ENCODE measurements around the gene SAC3D1. TPM values are rescaled to one million over a fixed set of nuclear protein-coding genes. Genes with fewer than 3 reads are reported as not detected.

SAC3D1 gene
- polyA plus RNA-seq, 1 donor from 2014 or later, result 7.2 TPM

GRCh38 chr11:65059959-65060824, 19.2 kb downstream of the SAC3D1 start:
- no peak overlapping the region for H3K27ac Mint-ChIP-seq
- H3K36me3 Mint-ChIP-seq, result no peaks in the 10 kb centered on the region
- H3K4me1 Mint-ChIP-seq, result peaks cover 4 to 10% (median 9%) of the 10 kb centered on the region in 3 donors
- peaks cover 2% of the 10 kb centered on the region for H3K27me3 Mint-ChIP-seq
- no peaks in the 10 kb centered on the region for H3K9me3 Mint-ChIP-seq
- H3K4me3 Mint-ChIP-seq, result peak overlapping the region in 1 of 4 donors; percentile 30

DNA sequence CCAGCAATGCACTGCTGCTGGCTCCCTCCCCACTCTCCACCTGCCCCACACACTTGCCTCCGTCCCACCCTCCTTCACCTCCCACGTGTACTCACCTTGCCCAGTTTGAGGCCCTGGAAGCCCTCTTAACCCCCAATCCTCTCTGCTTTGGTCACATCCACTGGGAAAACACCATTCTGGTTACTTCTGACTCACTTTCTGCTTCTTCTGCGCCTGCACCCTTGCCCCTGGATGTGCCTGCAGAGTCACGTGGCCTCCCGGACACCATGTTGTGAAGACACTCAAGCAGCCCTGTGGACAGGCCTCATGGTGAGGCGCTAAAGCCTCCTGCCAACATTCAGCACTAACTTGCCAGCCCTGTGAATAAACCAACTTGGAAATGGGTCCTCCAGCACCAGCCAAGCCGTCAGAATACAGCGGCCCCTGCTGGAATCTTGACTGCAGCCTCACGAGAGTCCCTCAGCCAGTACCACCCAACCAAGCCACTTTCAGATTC, 20.0 kb downstream of the SAC3D1 start:
- no peaks in the 10 kb centered on the region for H3K9me3 Mint-ChIP-seq
- peaks cover 0 to 8% (median 5%) of the 10 kb centered on the region in 3 donors for H3K4me1 Mint-ChIP-seq
- no peak overlapping the region for H3K27ac Mint-ChIP-seq
- H3K4me3 Mint-ChIP-seq, result no peak overlapping the region
- H3K36me3 Mint-ChIP-seq, result no peaks in the 10 kb centered on the region
- peaks cover 2% of the 10 kb centered on the region for H3K27me3 Mint-ChIP-seq

DNA sequence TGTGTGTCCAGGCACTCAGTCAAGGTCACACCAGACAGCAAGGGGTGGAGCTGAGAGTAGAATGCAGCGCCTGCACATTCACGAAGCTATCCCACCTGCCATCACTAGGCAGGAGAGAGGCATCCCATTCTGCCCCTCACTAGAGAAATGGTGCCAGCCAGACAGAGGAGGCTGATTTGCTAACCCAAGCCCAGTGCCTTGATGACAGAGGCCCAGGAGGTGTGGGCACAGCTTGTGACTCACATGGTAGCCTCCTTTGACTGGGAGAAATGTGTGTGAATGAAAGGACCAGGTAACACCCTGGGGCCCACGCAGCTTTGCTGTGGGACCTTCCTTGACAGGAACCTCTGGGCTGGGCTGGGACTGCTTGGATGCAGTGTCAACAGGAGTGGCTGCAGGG, 22.5 kb downstream of the SAC3D1 start:
- H3K36me3 Mint-ChIP-seq, result no peaks in the 10 kb centered on the region
- H3K9me3 Mint-ChIP-seq, result no peaks in the 10 kb centered on the region
- no peak overlapping the region for H3K27ac Mint-ChIP-seq
- peaks cover 0 to 8% (median 3%) of the 10 kb centered on the region in 3 donors for H3K4me1 Mint-ChIP-seq
- H3K27me3 Mint-ChIP-seq, result peaks cover 2% of the 10 kb centered on the region
- H3K4me3 Mint-ChIP-seq, result no peak overlapping the region

- Mint-ChIP-seq H3K27me3 (peaks cover 2% of the 10 kb centered on the region), H3K27ac (no peak overlapping the region), H3K36me3 (no peaks in the 10 kb centered on the region), H3K4me3 (no peak overlapping the region), H3K4me1 (peaks cover 0 to 9% (median 3%) of the 10 kb centered on the region in 3 donors), H3K9me3 (no peaks in the 10 kb centered on the region)
Measured at GRCh38 chr11:65064847-65065240, 23.8 kb downstream of the SAC3D1 start.

GRCh38 chr11:65065851-65066250, 24.8 kb downstream of the SAC3D1 start:
- no peak overlapping the region for H3K4me3 Mint-ChIP-seq
- H3K4me1 Mint-ChIP-seq, result peaks cover 0 to 9% (median 3%) of the 10 kb centered on the region in 3 donors
- peaks cover 2% of the 10 kb centered on the region for H3K27me3 Mint-ChIP-seq
- H3K27ac Mint-ChIP-seq, result no peak overlapping the region
- no peaks in the 10 kb centered on the region for H3K36me3 Mint-ChIP-seq
- H3K9me3 Mint-ChIP-seq, result no peaks in the 10 kb centered on the region

DNA sequence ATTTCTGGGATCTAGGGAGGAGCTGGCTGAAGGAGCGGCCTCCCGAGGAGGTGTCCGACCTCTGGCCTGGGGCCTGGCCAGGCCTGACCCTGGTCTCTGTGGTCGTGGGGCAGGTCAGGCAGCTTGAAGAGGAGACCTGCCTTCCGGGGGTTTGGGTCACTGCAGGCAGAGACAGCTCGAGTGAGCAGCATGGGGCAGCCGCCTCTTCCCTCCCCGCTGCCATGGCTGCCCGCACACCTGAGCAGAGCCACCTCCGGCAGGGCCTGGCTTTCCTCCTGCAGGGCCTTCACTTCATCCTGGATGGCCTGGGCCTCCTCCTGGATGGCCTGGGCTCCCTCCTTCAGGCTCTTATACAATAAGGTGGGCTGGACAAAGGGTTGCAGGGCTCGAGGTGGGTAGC, 25.3 kb downstream of the SAC3D1 start:
- Mint-ChIP-seq H3K36me3 (no peaks in the 10 kb centered on the region), H3K9me3 (no peaks in the 10 kb centered on the region), H3K4me3 (no peak overlapping the region), H3K27ac (no peak overlapping the region), H3K4me1 (peaks cover 0 to 5% (median 3%) of the 10 kb centered on the region in 3 donors), H3K27me3 (peaks cover 2% of the 10 kb centered on the region)

DNA sequence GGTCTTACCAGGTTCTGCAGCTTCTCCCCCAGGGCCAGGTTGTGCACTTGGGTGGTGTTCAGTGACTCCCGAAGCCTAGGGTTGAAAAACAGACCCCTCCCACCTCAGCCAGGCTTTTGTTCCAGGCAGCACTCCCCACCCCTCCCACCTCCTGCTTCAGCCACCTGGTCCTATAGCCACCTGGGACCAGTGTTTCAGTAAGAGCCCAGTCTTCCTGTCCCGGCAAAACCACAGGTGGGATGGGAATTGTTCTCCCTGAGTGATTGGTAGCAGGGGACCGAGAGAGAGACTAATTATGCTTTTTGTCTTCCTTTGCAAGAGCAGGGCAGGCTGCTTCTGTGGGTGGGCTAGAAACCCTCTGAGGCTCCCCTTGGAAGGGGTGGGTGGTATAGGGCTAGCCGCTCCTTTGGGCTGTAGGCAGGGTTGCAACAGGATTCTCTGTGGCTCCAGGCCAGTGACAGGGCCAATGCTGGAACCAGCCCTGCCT, 25.8 kb downstream of the SAC3D1 start:
- H3K36me3 Mint-ChIP-seq, result no peaks in the 10 kb centered on the region
- H3K4me1 Mint-ChIP-seq, result peaks cover 1 to 8% (median 3%) of the 10 kb centered on the region in 3 donors
- no peak overlapping the region for H3K27ac Mint-ChIP-seq
- no peak overlapping the region for H3K4me3 Mint-ChIP-seq
- peaks cover 2% of the 10 kb centered on the region for H3K27me3 Mint-ChIP-seq
- no peaks in the 10 kb centered on the region for H3K9me3 Mint-ChIP-seq

- Mint-ChIP-seq H3K27ac (no peak overlapping the region), H3K9me3 (no peaks in the 10 kb centered on the region), H3K4me3 (no peak overlapping the region), H3K27me3 (no peaks in the 10 kb centered on the region), H3K36me3 (no peaks in the 10 kb centered on the region), H3K4me1 (peaks cover 4 to 9% (median 5%) of the 10 kb centered on the region in 3 donors)
Measured at GRCh38 chr11:65067446-65067845, 26.4 kb downstream of the SAC3D1 start.

DNA sequence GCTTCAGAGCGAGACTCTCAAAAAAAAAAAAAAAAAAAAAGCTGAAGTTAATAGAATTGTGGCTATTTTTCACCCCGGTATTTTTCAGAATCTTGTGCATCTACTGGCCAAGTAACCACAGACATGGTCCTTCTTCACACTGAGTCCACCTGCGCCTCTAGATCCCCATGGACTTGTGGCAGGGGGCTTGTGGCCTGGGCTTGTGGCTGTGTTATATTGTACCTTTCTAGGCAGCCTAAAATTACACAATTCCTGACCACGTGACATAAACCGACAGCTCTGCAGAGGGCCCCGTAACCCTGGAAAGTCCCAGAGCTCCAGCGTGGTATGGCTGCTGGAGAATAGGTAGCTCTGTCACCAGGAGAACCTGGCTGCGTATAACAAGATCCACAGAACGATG, 28.2 kb downstream of the SAC3D1 start:
- Mint-ChIP-seq H3K27me3 (no peaks in the 10 kb centered on the region), H3K36me3 (no peaks in the 10 kb centered on the region), H3K4me3 (no peak overlapping the region), H3K9me3 (no peaks in the 10 kb centered on the region), H3K27ac (no peak overlapping the region), H3K4me1 (peaks cover 5 to 9% (median 6%) of the 10 kb centered on the region in 3 donors)

- H3K27ac Mint-ChIP-seq, result peak overlapping the region in 2 of 3 donors; percentile 31 to 55
- no peaks in the 10 kb centered on the region for H3K9me3 Mint-ChIP-seq
- peaks cover 5 to 9% (median 6%) of the 10 kb centered on the region in 3 donors for H3K4me1 Mint-ChIP-seq
- H3K4me3 Mint-ChIP-seq, result peak overlapping the region in 1 of 4 donors; percentile 12
- H3K27me3 Mint-ChIP-seq, result no peaks in the 10 kb centered on the region
- H3K36me3 Mint-ChIP-seq, result no peaks in the 10 kb centered on the region
Measured at GRCh38 chr11:65071907-65072630, 31.1 kb downstream of the SAC3D1 start.

GRCh38 chr11:65072631-65072966, 31.6 kb downstream of the SAC3D1 start:
- Mint-ChIP-seq H3K27me3 (no peaks in the 10 kb centered on the region), H3K4me1 (peaks cover 5 to 9% (median 6%) of the 10 kb centered on the region in 3 donors), H3K36me3 (no peaks in the 10 kb centered on the region), H3K4me3 (no peak overlapping the region), H3K27ac (no peak overlapping the region), H3K9me3 (no peaks in the 10 kb centered on the region)

GRCh38 chr11:65077451-65077850, 36.4 kb downstream of the SAC3D1 start:
- Mint-ChIP-seq H3K4me1 (peaks cover 9 to 12% (median 10%) of the 10 kb centered on the region in 3 donors), H3K27me3 (no peaks in the 10 kb centered on the region), H3K27ac (no peak overlapping the region), H3K4me3 (no peak overlapping the region), H3K9me3 (no peaks in the 10 kb centered on the region), H3K36me3 (no peaks in the 10 kb centered on the region)

DNA sequence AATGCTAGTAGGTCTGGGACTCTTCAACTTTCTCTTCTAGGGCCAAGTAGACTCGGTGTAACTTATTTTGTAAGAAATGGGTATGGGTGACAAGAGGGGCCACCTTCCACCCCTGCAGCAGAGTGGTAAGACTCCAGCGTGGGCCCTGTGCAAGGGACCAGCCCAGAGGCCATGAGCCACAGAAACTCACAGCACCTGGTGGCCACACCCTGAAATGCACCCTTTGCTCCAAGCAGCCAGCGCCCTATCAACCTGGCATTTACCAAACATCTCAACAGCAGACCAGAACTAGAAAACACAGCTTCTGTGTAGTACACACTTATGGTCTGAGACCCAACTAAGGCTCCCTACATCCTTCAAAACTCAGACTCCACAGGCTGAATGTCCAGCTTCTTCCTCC, 37.1 kb downstream of the SAC3D1 start:
- no peaks in the 10 kb centered on the region for H3K27me3 Mint-ChIP-seq
- peak overlapping the region in 2 of 4 donors; percentile 30 to 90 for H3K4me3 Mint-ChIP-seq
- peak overlapping the region in 2 of 3 donors; percentile 85 to 96 for H3K27ac Mint-ChIP-seq
- peaks cover 9 to 14% (median 13%) of the 10 kb centered on the region in 3 donors for H3K4me1 Mint-ChIP-seq
- H3K36me3 Mint-ChIP-seq, result no peaks in the 10 kb centered on the region
- H3K9me3 Mint-ChIP-seq, result no peaks in the 10 kb centered on the region

DNA sequence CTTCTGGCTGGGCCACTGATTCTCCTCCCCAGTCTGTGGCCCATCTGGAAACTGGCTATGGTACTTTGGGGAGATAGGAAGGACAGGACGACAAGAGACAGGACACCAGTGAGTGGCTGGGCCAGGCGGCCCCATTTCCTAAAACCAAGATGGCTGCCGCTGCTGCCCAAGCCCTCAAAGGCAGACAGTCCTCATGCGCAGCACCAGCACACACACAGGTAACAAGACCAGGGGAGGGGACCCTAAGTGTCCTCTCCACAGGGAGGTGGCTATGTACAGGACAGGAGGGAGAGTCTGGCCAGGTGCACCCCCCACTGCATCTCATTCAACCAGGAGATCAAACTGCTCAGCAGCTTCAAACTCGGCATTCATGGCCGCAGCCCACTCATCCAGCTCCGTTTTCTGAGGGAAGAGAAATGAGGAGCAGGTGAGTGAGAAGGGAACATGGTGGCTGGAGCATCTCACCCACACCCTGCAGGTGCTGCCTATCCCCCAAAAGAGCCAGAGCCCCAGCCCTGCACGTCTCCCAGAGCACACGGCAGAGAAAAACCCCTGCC, 37.9 kb downstream of the SAC3D1 start:
- Mint-ChIP-seq H3K9me3 (no peaks in the 10 kb centered on the region), H3K27ac (peak overlapping the region in 1 of 3 donors; percentile 96), H3K4me3 (peak overlapping the region in 1 of 4 donors; percentile 81), H3K4me1 (peaks cover 11 to 16% (median 16%) of the 10 kb centered on the region in 3 donors), H3K27me3 (no peaks in the 10 kb centered on the region), H3K36me3 (no peaks in the 10 kb centered on the region)
